Stomach (tissue), 9 donors: ENCODE measurements around the gene MIP. TPM values are rescaled to one million over a fixed set of nuclear protein-coding genes. Genes with fewer than 3 reads are reported as not detected.

Experiments used
- DNase-seq, 2 donors: peaks; one replicate each; pipeline versions ENCODE4 v3.0.0 to v3.0.0-alpha.2; 2013 to 2019
- H3K27ac ChIP-seq, 5 donors: fragments of 200-600 bp in 4 of 5; sonication (generic) in 4 of 5; one replicate each; pipeline ENCODE4 v1.5.1; 2013 to 2019; ENCODE audit warnings: mild to moderate bottlenecking in 1 of 5, moderate library complexity in 1 of 5
- H3K27me3 ChIP-seq, 3 donors: fragments of 200-600 bp; sonication (generic); one replicate each; pipeline ENCODE4 v1.5.1; 2017 to 2019; ENCODE audit warnings: mixed run types in 1 of 3
- H3K36me3 ChIP-seq, 4 donors: fragments of 200-600 bp; sonication (generic); 1 replicate in 3 of 4; 2 replicates in 1 of 4; pipeline ENCODE4 v1.5.1; 2016 to 2019
- H3K4me1 ChIP-seq, 4 donors: fragments of 200-600 bp; sonication (generic); one replicate each; pipeline ENCODE4 v1.5.1; 2016 to 2019
- H3K4me3 ChIP-seq, 4 donors: fragments of 200-600 bp; sonication (generic) in 3 of 4; one replicate each; pipeline ENCODE4 v1.5.1; 2016 to 2019; ENCODE audit warnings: mild to moderate bottlenecking in 1 of 4
- H3K9me3 ChIP-seq, 4 donors: fragments of 200-600 bp; sonication (generic); one replicate each; pipeline ENCODE4 v1.5.1; 2016 to 2019
- EP300 ChIP-seq: sonication (generic); formaldehyde crosslinking; IDR thresholded peaks from one replicate; pipeline ENCODE4 v1.6.1; 2017; ENCODE audit warnings: antibody characterized with exemption
- POLR2A ChIP-seq, 4 donors: fragments of 450-650 bp; IDR thresholded peaks; one replicate each; pipeline ENCODE4 v1.6.1; 2016; ENCODE audit warnings: antibody characterized with exemption in 4 of 4, control low read depth in 2 of 4, mild to moderate bottlenecking in 1 of 4, moderate library complexity in 1 of 4
- POLR2AphosphoS5 ChIP-seq, 3 donors: sonication (generic); formaldehyde crosslinking; IDR thresholded peaks; one replicate each; pipeline ENCODE4 v1.6.1; 2016; ENCODE audit warnings: antibody characterized with exemption in 3 of 3
- WGBS, 5 donors: extraction: QIAGEN DNeasy Blood & Tissue Kit in 3 of 5; methylation state at CpG; one replicate each; pipeline versions ENCODE4 v1.1.5 to v1.1.7; 2013 to 2018; 5-methylcytosine and 5-hydroxymethylcytosine counted together
- intact Hi-C: fragments of 100-400 bp; cut with DNase I; formaldehyde crosslinking; loops from one replicate; pipeline ENCODE4 v1.15.1; 2023; ENCODE audit warnings: low total_unique reads
- polyA plus RNA-seq, 3 donors: library from polyadenylated mRNA; stranded (reverse); fragments of 200-250 nt; gene quantifications; one replicate each; pipeline ENCODE4 v1.2.3, GENCODE V29; 2013
- total RNA-seq, 5 donors: library from RNA; depleted of rRNA; stranded (reverse); fragments of >200 nt; gene quantifications; one replicate each; pipeline versions ENCODE4 v1.1.0 to v1.2.3, GENCODE V29; 2014 to 2016
- TF ChIP-seq, protein P1 (sequence below), 7 experiments: fragments of 450-650 bp in 4 of 7; fragments of 200-600 bp in 3 of 7; sonication (generic) in 3 of 7; IDR thresholded peaks; one replicate each; pipeline ENCODE4 v1.5.1; 2016 to 2019; ENCODE audit warnings: antibody characterized with exemption in 7 of 7, control low read depth in 2 of 7, mild to moderate bottlenecking in 1 of 7
- donor health status: healthy with polysubstance abuse.
- donor health status: Bipolar disorder and iron deficiency.
- donor health status: healthy.

The MIP gene
- total and polyA plus RNA-seq, 8 donors: not detected

DNA sequence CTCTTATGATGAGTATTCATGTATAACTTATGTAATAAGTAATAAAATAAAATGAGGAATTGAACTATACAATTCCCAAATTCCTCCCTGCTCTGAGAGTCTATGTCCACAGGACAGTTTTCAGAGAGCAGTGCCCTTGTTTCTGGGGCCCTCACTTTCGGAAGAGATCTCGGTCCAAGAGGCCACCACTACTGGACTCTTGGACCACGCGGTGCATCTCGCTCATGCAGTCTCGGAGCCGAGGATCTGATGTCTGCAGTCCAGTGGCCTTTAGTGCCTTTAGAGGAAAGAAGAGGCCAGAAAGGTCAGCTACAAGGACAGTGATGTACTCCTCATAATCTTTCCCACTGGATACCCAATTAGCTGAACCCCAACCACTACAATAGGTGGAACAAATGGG lies 25.2 kb upstream of the MIP start:
- intact Hi-C loops: no loop called here
- TF ChIP-seq POLR2AphosphoS5 (IDR thresholded peaks at IDR 0.05): no peak
- no peak for TF ChIP-seq POLR2A (IDR thresholded peaks at IDR 0.05)
- TF ChIP-seq, protein P1, sequence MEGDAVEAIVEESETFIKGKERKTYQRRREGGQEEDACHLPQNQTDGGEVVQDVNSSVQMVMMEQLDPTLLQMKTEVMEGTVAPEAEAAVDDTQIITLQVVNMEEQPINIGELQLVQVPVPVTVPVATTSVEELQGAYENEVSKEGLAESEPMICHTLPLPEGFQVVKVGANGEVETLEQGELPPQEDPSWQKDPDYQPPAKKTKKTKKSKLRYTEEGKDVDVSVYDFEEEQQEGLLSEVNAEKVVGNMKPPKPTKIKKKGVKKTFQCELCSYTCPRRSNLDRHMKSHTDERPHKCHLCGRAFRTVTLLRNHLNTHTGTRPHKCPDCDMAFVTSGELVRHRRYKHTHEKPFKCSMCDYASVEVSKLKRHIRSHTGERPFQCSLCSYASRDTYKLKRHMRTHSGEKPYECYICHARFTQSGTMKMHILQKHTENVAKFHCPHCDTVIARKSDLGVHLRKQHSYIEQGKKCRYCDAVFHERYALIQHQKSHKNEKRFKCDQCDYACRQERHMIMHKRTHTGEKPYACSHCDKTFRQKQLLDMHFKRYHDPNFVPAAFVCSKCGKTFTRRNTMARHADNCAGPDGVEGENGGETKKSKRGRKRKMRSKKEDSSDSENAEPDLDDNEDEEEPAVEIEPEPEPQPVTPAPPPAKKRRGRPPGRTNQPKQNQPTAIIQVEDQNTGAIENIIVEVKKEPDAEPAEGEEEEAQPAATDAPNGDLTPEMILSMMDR (IDR thresholded peaks at IDR 0.05): no peak
- TF ChIP-seq EP300: no peak
- WGBS, 5 donors: 93 to 96% (median 93%) methylated on average over 7 of the region's 7 CpGs

GRCh38 chr12:56477521-56478225 lies 23.2 kb upstream of the MIP start:
- intact Hi-C loops: no loop called here
- WGBS, 5 donors: 76 to 92% (median 88%) methylated on average over 6 of the region's 6 CpGs
- Histone ChIP-seq H3K36me3 (peaks cover 0 to 8% (median 0%) of the 10 kb centered on the region in 4 donors), H3K9me3 (no peaks in the 10 kb centered on the region), H3K27me3 (no peaks in the 10 kb centered on the region), H3K4me3 (no peak overlapping the region), H3K4me1 (no peaks in the 10 kb centered on the region), H3K27ac (no peak overlapping the region)
- DNase-seq: no peak
- TF ChIP-seq EP300 (no peak), POLR2AphosphoS5 (IDR thresholded peaks at IDR 0.05) (no peak), POLR2A (IDR thresholded peaks at IDR 0.05) (no peak)
- TF ChIP-seq, protein P1 (IDR thresholded peaks at IDR 0.05): no peak

More for the DNA sequence above, 25.2 kb upstream of the MIP start:
- H3K36me3 ChIP-seq: peaks cover 0 to under 1% (median 0%) of the 10 kb centered on the region in 4 donors
- no peak overlapping the region for H3K4me3 ChIP-seq
- no peaks in the 10 kb centered on the region for H3K27me3 ChIP-seq
- no peaks in the 10 kb centered on the region for H3K9me3 ChIP-seq
- no peak overlapping the region for H3K27ac ChIP-seq
- H3K4me1 ChIP-seq: no peaks in the 10 kb centered on the region
- DNase-seq: no peak

DNA sequence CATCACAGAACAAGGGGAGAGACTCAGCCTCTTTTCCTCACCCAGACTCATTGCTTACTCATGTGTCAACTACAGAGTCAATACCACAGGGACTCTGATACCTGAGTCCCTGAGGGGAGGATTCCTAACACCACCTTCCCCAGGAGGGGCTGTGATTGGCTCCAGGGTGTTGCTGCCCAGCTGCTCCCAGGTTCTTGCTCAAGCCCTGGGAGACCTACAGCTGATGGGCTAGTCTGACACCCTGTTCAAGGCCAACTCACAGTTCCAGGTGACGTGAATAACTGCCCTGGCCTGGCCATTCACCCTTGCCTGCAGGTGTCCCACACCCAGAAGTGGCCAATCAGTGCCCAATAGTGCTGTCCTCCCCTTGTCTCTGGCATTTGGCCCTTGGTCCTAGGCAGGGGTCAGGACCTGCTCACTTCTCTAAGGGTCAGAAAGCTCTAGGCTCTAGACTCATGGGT lies 22.5 kb upstream of the MIP start:
- H3K9me3 ChIP-seq: no peaks in the 10 kb centered on the region
- intact Hi-C loops: no loop called here
- DNase-seq: peak in 1 of 2 donors; percentile 41
- H3K4me3 ChIP-seq: no peak overlapping the region
- WGBS, 5 donors: 81 to 100% (median 89%) methylated on average over 1 of the region's 1 CpG
- peaks cover 0 to 13% (median 3%) of the 10 kb centered on the region in 4 donors for H3K36me3 ChIP-seq
- H3K27me3 ChIP-seq: no peaks in the 10 kb centered on the region
- no peak overlapping the region for H3K27ac ChIP-seq
- TF ChIP-seq, protein P1 (IDR thresholded peaks at IDR 0.05): no peak
- TF ChIP-seq POLR2A (IDR thresholded peaks at IDR 0.05): no peak
- no peak for TF ChIP-seq EP300
- no peak for TF ChIP-seq POLR2AphosphoS5 (IDR thresholded peaks at IDR 0.05)
- H3K4me1 ChIP-seq: no peaks in the 10 kb centered on the region

GRCh38 chr12:56476143-56476542 lies 21.7 kb upstream of the MIP start:
- intact Hi-C loops: no loop called here
- Histone ChIP-seq H3K9me3 (no peaks in the 10 kb centered on the region), H3K27ac (no peak overlapping the region), H3K27me3 (no peaks in the 10 kb centered on the region), H3K4me1 (peaks cover 0 to 8% (median under 1%) of the 10 kb centered on the region in 4 donors), H3K36me3 (peaks cover 0 to 22% (median 4%) of the 10 kb centered on the region in 4 donors), H3K4me3 (no peak overlapping the region)
- 85 to 92% (median 88%) methylated on average over 6 of the region's 6 CpGs for WGBS, 5 donors
- TF ChIP-seq POLR2AphosphoS5 (IDR thresholded peaks at IDR 0.05) (no peak), EP300 (no peak), POLR2A (IDR thresholded peaks at IDR 0.05) (no peak)
- TF ChIP-seq, protein P1 (IDR thresholded peaks at IDR 0.05): no peak
- DNase-seq: no peak
